GM12875 (cell line): ENCODE results near the gene OR6C3.
"Not testable (repeated sequence)": the region's sequence is repeated elsewhere in the genome, so short reads cannot be mapped to it uniquely, and the experiment has no call there.

Experiments used
- H3K4me3 ChIP-seq: one replicate; pipeline ENCODE4 v1.5.1; 2011; ENCODE audit warnings: low read depth, low read length, control low read depth
- TF ChIP-seq, protein P1 (sequence below): IDR thresholded peaks from 2 replicates; pipeline ENCODE4 v1.5.1; 2011; ENCODE audit warnings: low read depth, mild to moderate bottlenecking, control low read depth, inconsistent platforms, low read length, moderate library complexity, borderline replicate concordance; ENCODE audit not compliant: insufficient read depth

Gene OR6C3

DNA sequence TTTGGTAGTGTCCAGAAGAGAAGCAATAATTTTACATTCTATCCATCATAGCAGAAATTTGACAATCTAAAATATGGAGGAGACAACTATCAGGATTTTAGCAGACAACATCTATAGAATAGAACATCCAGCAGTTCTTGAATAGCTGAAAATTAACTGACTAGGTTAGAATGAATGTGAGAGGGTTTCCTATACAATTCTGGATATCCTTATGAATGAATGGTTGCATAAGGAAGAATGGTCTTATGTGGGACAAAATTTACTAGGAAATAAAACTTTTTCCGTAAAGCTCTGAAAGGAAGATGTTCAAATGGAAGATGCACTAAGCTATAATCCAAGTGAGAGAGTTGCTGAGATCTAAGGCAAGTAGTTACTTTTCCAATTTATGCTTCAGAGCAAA is at the start of gene OR6C3:
TSS of gene OR6C3 (plus strand) at position 301 of the 400 bp plus-strand sequence. CDS start 955 bp downstream, outside the sequence.
- TF ChIP-seq, protein P1, sequence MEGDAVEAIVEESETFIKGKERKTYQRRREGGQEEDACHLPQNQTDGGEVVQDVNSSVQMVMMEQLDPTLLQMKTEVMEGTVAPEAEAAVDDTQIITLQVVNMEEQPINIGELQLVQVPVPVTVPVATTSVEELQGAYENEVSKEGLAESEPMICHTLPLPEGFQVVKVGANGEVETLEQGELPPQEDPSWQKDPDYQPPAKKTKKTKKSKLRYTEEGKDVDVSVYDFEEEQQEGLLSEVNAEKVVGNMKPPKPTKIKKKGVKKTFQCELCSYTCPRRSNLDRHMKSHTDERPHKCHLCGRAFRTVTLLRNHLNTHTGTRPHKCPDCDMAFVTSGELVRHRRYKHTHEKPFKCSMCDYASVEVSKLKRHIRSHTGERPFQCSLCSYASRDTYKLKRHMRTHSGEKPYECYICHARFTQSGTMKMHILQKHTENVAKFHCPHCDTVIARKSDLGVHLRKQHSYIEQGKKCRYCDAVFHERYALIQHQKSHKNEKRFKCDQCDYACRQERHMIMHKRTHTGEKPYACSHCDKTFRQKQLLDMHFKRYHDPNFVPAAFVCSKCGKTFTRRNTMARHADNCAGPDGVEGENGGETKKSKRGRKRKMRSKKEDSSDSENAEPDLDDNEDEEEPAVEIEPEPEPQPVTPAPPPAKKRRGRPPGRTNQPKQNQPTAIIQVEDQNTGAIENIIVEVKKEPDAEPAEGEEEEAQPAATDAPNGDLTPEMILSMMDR = no peak
- no peak within 1 kb of the TSS for H3K4me3 ChIP-seq

DNA sequence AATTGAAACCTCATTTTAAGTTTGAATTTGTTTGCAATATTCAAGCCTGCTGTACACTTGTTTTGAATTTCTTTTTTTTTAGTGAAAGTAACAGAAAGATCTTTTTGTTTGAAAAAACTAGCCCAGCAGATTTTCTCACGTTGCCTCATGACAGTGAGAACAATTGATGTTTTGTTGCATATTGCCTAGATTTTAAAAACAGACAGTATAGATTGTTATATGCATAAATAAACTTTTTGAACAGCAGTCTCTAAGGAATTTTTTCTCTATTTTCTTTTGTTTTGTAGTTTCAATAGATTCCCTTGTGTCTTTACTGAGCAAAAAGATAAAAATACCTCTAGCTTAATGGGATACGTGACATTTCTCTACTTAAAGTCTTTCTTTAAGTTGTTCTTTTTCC is 49.6 kb upstream of the OR6C3 start:
- TF ChIP-seq, protein P1 = no peak
- no peak overlapping the region for H3K4me3 ChIP-seq

DNA sequence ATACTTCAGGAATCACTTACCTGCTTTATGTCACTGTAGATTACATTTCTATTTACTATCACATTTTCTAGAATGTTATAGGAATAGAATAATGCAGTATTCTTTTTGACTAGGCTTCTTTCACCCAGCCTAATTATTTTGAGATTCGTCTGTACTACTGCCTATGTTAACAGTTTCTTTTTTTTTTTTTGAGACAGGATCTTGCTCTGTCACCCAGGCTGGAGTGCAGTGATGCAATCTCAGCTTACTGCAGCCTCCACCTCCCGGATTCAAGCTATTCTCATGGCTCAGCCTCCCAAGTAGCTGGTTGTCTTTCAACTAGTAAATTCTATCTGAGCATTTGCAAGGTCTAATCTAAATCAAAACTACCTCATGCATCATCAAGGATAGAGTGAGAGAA is 40.5 kb upstream of the OR6C3 start:
- TF ChIP-seq, protein P1 = no peak
- no peak overlapping the region for H3K4me3 ChIP-seq

DNA sequence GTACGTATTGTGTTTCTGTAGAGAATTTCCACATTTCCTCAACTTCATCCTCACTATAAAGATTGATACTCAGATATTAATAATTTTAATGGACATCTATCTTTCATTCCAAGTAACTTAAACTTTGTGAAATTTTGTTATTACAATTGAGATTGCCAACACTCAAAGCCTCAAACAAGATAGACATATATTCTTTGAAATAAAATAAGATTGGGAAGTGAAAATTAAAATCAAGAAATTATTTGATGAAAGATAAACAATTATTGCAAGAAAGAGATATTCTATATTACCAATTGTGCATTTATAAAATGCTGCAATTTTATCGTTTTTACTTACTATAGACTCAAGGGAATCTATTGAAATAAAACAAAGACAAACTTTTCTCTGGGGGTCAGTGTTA is 34.1 kb upstream of the OR6C3 start, which contains the start of gene OR6C6:
TSS of gene OR6C6 (minus strand) at position 101 of the 400 bp plus-strand sequence. CDS start 1,337 bp downstream, outside the sequence.
- TF ChIP-seq, protein P1 = no peak

DNA sequence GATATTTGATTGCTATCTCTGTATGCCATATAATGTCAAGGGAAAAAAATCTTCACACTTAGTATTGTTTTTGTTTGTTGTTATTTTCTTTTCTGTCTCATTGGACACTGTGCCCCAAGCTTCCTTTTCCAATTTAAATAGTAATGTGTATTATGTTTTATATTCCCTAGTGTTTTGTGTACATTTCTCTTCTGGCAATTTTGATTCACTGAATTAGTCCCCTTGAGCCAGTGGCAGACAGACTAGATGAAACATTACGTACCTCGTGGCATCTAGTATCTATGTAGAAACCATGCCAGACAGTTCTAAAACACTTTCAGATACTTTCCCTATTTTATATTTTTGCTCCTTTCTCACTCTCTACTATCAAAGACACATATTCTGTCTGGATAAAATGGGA is 16.5 kb upstream of the OR6C3 start, which contains the start of gene OR6C1:
TSS of gene OR6C1 (plus strand) at position 301 of the 400 bp plus-strand sequence. CDS start 6,257 bp downstream, outside the sequence.
- no peak within 1 kb of the TSS for H3K4me3 ChIP-seq
- TF ChIP-seq, protein P1 = no peak

More for the DNA sequence above, 34.1 kb upstream of the OR6C3 start, which contains the start of gene OR6C6:
- H3K4me3 ChIP-seq = no peak within 1 kb of the TSS

DNA sequence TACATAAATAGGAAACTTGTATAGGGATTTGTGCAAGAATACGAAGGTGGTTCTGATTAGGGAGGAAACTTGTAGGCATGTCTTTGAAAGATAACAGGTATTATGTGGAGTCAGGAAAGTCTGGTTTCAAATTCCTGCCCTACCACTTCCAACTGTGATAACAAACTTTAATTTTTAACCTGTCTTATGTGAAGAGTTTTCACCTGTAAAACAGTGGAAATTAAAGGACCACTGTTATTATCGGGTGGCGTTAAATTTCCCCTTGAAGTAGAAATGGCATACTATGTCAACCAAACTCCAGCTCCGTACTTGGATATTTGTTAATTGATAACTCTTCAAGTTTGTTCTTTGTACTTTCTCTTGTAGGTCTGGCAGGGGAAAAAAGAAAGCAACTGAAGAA is 10.3 kb upstream of the OR6C3 start:
- H3K4me3 ChIP-seq = no peak overlapping the region
- TF ChIP-seq, protein P1 = no peak

DNA sequence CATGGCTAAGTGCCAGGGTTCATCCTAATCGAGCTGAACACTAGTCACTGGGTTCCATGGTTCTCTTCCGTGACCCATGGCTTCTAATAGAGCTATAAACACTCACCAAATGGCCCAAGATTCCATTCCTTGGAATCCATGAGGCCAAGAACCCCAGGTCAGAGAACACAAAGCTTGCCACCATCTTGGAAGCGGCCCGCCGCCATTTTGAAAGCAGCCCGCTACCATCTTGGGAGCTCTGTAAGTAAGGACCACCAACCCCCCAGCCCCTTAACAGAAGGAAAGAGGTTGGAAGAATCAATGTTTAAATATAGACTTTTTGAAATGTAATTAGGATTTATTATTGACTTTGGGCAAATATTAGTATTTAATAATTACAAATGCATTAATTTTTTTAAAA is 4.7 kb upstream of the OR6C3 start:
- not testable (repeated sequence) for H3K4me3 ChIP-seq
